NCI-H69 (cell line): ENCODE data around the gene NID2.

Experiments used
- DNase-seq: peaks from one replicate; lab custom pipeline; 2025; lab: John Stamatoyannopoulos, UW

Gene NID2

GRCh38 chr14:52052288-52052943, 16.4 kb downstream of the NID2 start:
- no peak for DNase-seq

- DNase-seq = no peak
These were observed 17.0 kb downstream of the NID2 start for GRCh38 chr14:52051871-52052270.

GRCh38 chr14:52051251-52051650, 17.6 kb downstream of the NID2 start:
- no peak for DNase-seq

GRCh38 chr14:52049721-52050588, 18.9 kb downstream of the NID2 start:
- DNase-seq = no peak

- DNase-seq = no peak
These were observed 19.6 kb downstream of the NID2 start for GRCh38 chr14:52049271-52049670.

GRCh38 chr14:52048641-52049204, 20.1 kb downstream of the NID2 start:
- peak; percentile 59 for DNase-seq

- no peak for DNase-seq
These were observed 20.7 kb downstream of the NID2 start for GRCh38 chr14:52048116-52048515.

GRCh38 chr14:52046376-52046917, 22.4 kb downstream of the NID2 start:
- DNase-seq = no peak

GRCh38 chr14:52044791-52045522, 23.9 kb downstream of the NID2 start:
- DNase-seq = no peak

- DNase-seq = peak; percentile 76
These were observed 25.2 kb downstream of the NID2 start for GRCh38 chr14:52043690-52044089.

GRCh38 chr14:52042371-52043289, 26.2 kb downstream of the NID2 start:
- DNase-seq = peak; percentile 37

- no peak for DNase-seq
These were observed 28.3 kb downstream of the NID2 start for GRCh38 chr14:52040598-52040997.

- DNase-seq = no peak
These were observed 29.6 kb downstream of the NID2 start for GRCh38 chr14:52039124-52039815.

- DNase-seq = peak; percentile 37
These were observed 35.7 kb downstream of the NID2 start for GRCh38 chr14:52033101-52033642.

- no peak for DNase-seq
These were observed 36.6 kb downstream of the NID2 start for GRCh38 chr14:52032204-52032801.

- DNase-seq = no peak
These were observed 37.1 kb downstream of the NID2 start for GRCh38 chr14:52031781-52032180.

GRCh38 chr14:52029881-52030280, 39.0 kb downstream of the NID2 start:
- DNase-seq = no peak

- no peak for DNase-seq
These were observed 42.0 kb downstream of the NID2 start for GRCh38 chr14:52026901-52027300.

GRCh38 chr14:52026017-52026660, 42.7 kb downstream of the NID2 start:
- DNase-seq = no peak
